ENCODE data around the gene MCC.

Gene MCC

GRCh38 chr5:113378959-113379541, 109.2 kb downstream of the MCC start:
- no peak overlapping the region for H3K27ac ChIP-seq
- no peak for TF ChIP-seq ZFX (IDR thresholded peaks at IDR 0.05)
- TF ChIP-seq, protein P1, sequence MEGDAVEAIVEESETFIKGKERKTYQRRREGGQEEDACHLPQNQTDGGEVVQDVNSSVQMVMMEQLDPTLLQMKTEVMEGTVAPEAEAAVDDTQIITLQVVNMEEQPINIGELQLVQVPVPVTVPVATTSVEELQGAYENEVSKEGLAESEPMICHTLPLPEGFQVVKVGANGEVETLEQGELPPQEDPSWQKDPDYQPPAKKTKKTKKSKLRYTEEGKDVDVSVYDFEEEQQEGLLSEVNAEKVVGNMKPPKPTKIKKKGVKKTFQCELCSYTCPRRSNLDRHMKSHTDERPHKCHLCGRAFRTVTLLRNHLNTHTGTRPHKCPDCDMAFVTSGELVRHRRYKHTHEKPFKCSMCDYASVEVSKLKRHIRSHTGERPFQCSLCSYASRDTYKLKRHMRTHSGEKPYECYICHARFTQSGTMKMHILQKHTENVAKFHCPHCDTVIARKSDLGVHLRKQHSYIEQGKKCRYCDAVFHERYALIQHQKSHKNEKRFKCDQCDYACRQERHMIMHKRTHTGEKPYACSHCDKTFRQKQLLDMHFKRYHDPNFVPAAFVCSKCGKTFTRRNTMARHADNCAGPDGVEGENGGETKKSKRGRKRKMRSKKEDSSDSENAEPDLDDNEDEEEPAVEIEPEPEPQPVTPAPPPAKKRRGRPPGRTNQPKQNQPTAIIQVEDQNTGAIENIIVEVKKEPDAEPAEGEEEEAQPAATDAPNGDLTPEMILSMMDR (conservative IDR thresholded peaks at IDR 0.05) = peak; percentile 89

GRCh38 chr5:113378514-113378913, 109.7 kb downstream of the MCC start:
- TF ChIP-seq, protein P1 (conservative IDR thresholded peaks at IDR 0.05) = no peak
- TF ChIP-seq ZFX (IDR thresholded peaks at IDR 0.05) = no peak
- no peak overlapping the region for H3K27ac ChIP-seq

DNA sequence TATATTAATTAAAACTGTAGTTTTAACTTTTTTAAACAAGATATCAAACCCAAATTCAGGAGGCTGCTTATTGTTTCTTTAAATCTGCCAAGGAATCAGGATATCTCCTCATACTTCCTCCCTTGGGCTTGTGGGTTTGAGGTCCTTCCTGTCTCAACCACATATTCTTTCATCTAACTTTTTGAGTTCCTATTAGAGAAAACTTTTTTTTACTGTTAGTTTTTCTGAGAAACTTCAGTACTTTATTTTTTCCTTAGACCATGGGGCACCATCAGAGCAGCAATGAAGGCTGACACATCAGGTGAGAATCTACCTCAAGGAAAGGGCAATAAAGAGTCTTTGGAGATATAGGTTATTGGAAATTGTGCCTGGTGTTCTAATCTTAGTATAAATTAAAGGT, 110.2 kb downstream of the MCC start:
- H3K27ac ChIP-seq = no peak overlapping the region
- TF ChIP-seq, protein P1 (conservative IDR thresholded peaks at IDR 0.05) = no peak
- TF ChIP-seq ZFX (IDR thresholded peaks at IDR 0.05) = no peak

GRCh38 chr5:113376640-113377039, 111.6 kb downstream of the MCC start:
- TF ChIP-seq, protein P1 (conservative IDR thresholded peaks at IDR 0.05) = no peak
- no peak for TF ChIP-seq ZFX (IDR thresholded peaks at IDR 0.05)
- no peak overlapping the region for H3K27ac ChIP-seq

GRCh38 chr5:113375480-113376060, 112.7 kb downstream of the MCC start:
- H3K27ac ChIP-seq = no peak overlapping the region
- TF ChIP-seq ZFX (IDR thresholded peaks at IDR 0.05) = no peak
- TF ChIP-seq, protein P1 (conservative IDR thresholded peaks at IDR 0.05) = no peak

- no peak overlapping the region for H3K27ac ChIP-seq
- TF ChIP-seq ZFX (IDR thresholded peaks at IDR 0.05) = no peak
- TF ChIP-seq, protein P1 (conservative IDR thresholded peaks at IDR 0.05) = no peak
Observed at GRCh38 chr5:113373426-113373825, 114.8 kb downstream of the MCC start.

- no peak overlapping the region for H3K27ac ChIP-seq
- TF ChIP-seq, protein P1 (conservative IDR thresholded peaks at IDR 0.05) = no peak
- no peak for TF ChIP-seq ZFX (IDR thresholded peaks at IDR 0.05)
Observed at GRCh38 chr5:113371721-113372196, 116.5 kb downstream of the MCC start.
